ENCODE data around the gene MAN2C1.
"Not testable (repeated sequence)": the region's sequence is repeated elsewhere in the genome, so short reads cannot be mapped to it uniquely, and the experiment has no call there.

MAN2C1 gene

GRCh38 chr15:75335313-75335704 is 33.1 kb downstream of the MAN2C1 start:
- H3K9ac ChIP-seq (ENCODE audit: low read length): peak overlapping the region; percentile 83
- peak overlapping the region; percentile 53 for H3K4me3 ChIP-seq (ENCODE audit: low read length)
- no peaks in the 10 kb centered on the region for H3K9me3 ChIP-seq (ENCODE audit: control insufficient read depth, low read length)
- peaks cover 8% of the 10 kb centered on the region for H3K4me1 ChIP-seq (ENCODE audit: control insufficient read depth, insufficient read depth, low read length)
- no peaks in the 10 kb centered on the region for H3K36me3 ChIP-seq (ENCODE audit: control insufficient read depth, insufficient read depth, low read length)
- no peaks in the 10 kb centered on the region for H3K27me3 ChIP-seq (ENCODE audit: control insufficient read depth, insufficient read depth, low read length)

- not testable (repeated sequence) for H3K4me1 ChIP-seq (ENCODE audit: control insufficient read depth, insufficient read depth, low read length); H3K36me3 ChIP-seq (ENCODE audit: control insufficient read depth, insufficient read depth, low read length); H3K9ac ChIP-seq (ENCODE audit: low read length); H3K27me3 ChIP-seq (ENCODE audit: control insufficient read depth, insufficient read depth, low read length); H3K4me3 ChIP-seq (ENCODE audit: low read length); H3K9me3 ChIP-seq (ENCODE audit: control insufficient read depth, low read length)
Observed at GRCh38 chr15:75333654-75334419, 34.6 kb downstream of the MAN2C1 start.

GRCh38 chr15:75332093-75332492 is 36.3 kb downstream of the MAN2C1 start:
- H3K27me3 ChIP-seq (ENCODE audit: control insufficient read depth, insufficient read depth, low read length); H3K9ac ChIP-seq (ENCODE audit: low read length); H3K4me1 ChIP-seq (ENCODE audit: control insufficient read depth, insufficient read depth, low read length); H3K9me3 ChIP-seq (ENCODE audit: control insufficient read depth, low read length); H3K36me3 ChIP-seq (ENCODE audit: control insufficient read depth, insufficient read depth, low read length); H3K4me3 ChIP-seq (ENCODE audit: low read length): not testable (repeated sequence)

GRCh38 chr15:75329571-75329970 is 38.8 kb downstream of the MAN2C1 start:
- Histone ChIP-seq H3K4me1 (ENCODE audit: control insufficient read depth, insufficient read depth, low read length) (no peaks in the 10 kb centered on the region), H3K4me3 (ENCODE audit: low read length) (no peak overlapping the region), H3K36me3 (ENCODE audit: control insufficient read depth, insufficient read depth, low read length) (no peaks in the 10 kb centered on the region), H3K9me3 (ENCODE audit: control insufficient read depth, low read length) (no peaks in the 10 kb centered on the region), H3K9ac (ENCODE audit: low read length) (no peak overlapping the region), H3K27me3 (ENCODE audit: control insufficient read depth, insufficient read depth, low read length) (no peaks in the 10 kb centered on the region)

- Histone ChIP-seq H3K27me3 (ENCODE audit: control insufficient read depth, insufficient read depth, low read length) (no peaks in the 10 kb centered on the region), H3K4me1 (ENCODE audit: control insufficient read depth, insufficient read depth, low read length) (no peaks in the 10 kb centered on the region), H3K36me3 (ENCODE audit: control insufficient read depth, insufficient read depth, low read length) (no peaks in the 10 kb centered on the region), H3K9me3 (ENCODE audit: control insufficient read depth, low read length) (no peaks in the 10 kb centered on the region), H3K4me3 (ENCODE audit: low read length) (no peak overlapping the region), H3K9ac (ENCODE audit: low read length) (no peak overlapping the region)
Observed at GRCh38 chr15:75328493-75329314, 39.7 kb downstream of the MAN2C1 start.

GRCh38 chr15:75327491-75327890 is 40.9 kb downstream of the MAN2C1 start:
- Histone ChIP-seq H3K4me3 (ENCODE audit: low read length) (no peak overlapping the region), H3K9ac (ENCODE audit: low read length) (no peak overlapping the region), H3K4me1 (ENCODE audit: control insufficient read depth, insufficient read depth, low read length) (no peaks in the 10 kb centered on the region), H3K27me3 (ENCODE audit: control insufficient read depth, insufficient read depth, low read length) (no peaks in the 10 kb centered on the region), H3K9me3 (ENCODE audit: control insufficient read depth, low read length) (no peaks in the 10 kb centered on the region), H3K36me3 (ENCODE audit: control insufficient read depth, insufficient read depth, low read length) (no peaks in the 10 kb centered on the region)

- no peaks in the 10 kb centered on the region for H3K4me1 ChIP-seq (ENCODE audit: control insufficient read depth, insufficient read depth, low read length)
- H3K9ac ChIP-seq (ENCODE audit: low read length): no peak overlapping the region
- H3K27me3 ChIP-seq (ENCODE audit: control insufficient read depth, insufficient read depth, low read length): no peaks in the 10 kb centered on the region
- H3K4me3 ChIP-seq (ENCODE audit: low read length): no peak overlapping the region
- H3K36me3 ChIP-seq (ENCODE audit: control insufficient read depth, insufficient read depth, low read length): no peaks in the 10 kb centered on the region
- no peaks in the 10 kb centered on the region for H3K9me3 ChIP-seq (ENCODE audit: control insufficient read depth, low read length)
Observed at GRCh38 chr15:75327005-75327404, 41.4 kb downstream of the MAN2C1 start.

- H3K4me1 ChIP-seq (ENCODE audit: control insufficient read depth, insufficient read depth, low read length): no peaks in the 10 kb centered on the region
- H3K9ac ChIP-seq (ENCODE audit: low read length): no peak overlapping the region
- H3K36me3 ChIP-seq (ENCODE audit: control insufficient read depth, insufficient read depth, low read length): no peaks in the 10 kb centered on the region
- H3K9me3 ChIP-seq (ENCODE audit: control insufficient read depth, low read length): no peaks in the 10 kb centered on the region
- no peaks in the 10 kb centered on the region for H3K27me3 ChIP-seq (ENCODE audit: control insufficient read depth, insufficient read depth, low read length)
- H3K4me3 ChIP-seq (ENCODE audit: low read length): no peak overlapping the region
Observed at GRCh38 chr15:75325922-75326321, 42.5 kb downstream of the MAN2C1 start.

GRCh38 chr15:75321711-75322110 is 46.7 kb downstream of the MAN2C1 start:
- no peaks in the 10 kb centered on the region for H3K9me3 ChIP-seq (ENCODE audit: control insufficient read depth, low read length)
- H3K4me3 ChIP-seq (ENCODE audit: low read length): no peak overlapping the region
- no peaks in the 10 kb centered on the region for H3K4me1 ChIP-seq (ENCODE audit: control insufficient read depth, insufficient read depth, low read length)
- no peak overlapping the region for H3K9ac ChIP-seq (ENCODE audit: low read length)
- H3K36me3 ChIP-seq (ENCODE audit: control insufficient read depth, insufficient read depth, low read length): no peaks in the 10 kb centered on the region
- no peaks in the 10 kb centered on the region for H3K27me3 ChIP-seq (ENCODE audit: control insufficient read depth, insufficient read depth, low read length)

GRCh38 chr15:75319231-75319897 is 49.0 kb downstream of the MAN2C1 start:
- not testable (repeated sequence) for H3K36me3 ChIP-seq (ENCODE audit: control insufficient read depth, insufficient read depth, low read length); H3K9me3 ChIP-seq (ENCODE audit: control insufficient read depth, low read length); H3K4me1 ChIP-seq (ENCODE audit: control insufficient read depth, insufficient read depth, low read length); H3K9ac ChIP-seq (ENCODE audit: low read length); H3K27me3 ChIP-seq (ENCODE audit: control insufficient read depth, insufficient read depth, low read length); H3K4me3 ChIP-seq (ENCODE audit: low read length)

GRCh38 chr15:75314552-75315290 is 53.7 kb downstream of the MAN2C1 start:
- H3K9me3 ChIP-seq (ENCODE audit: control insufficient read depth, low read length): no peaks in the 10 kb centered on the region

More at GRCh38 chr15:75314552-75315290, 53.7 kb downstream of the MAN2C1 start:
- Histone ChIP-seq H3K27me3 (ENCODE audit: control insufficient read depth, insufficient read depth, low read length) (no peaks in the 10 kb centered on the region), H3K4me1 (ENCODE audit: control insufficient read depth, insufficient read depth, low read length) (no peaks in the 10 kb centered on the region), H3K9ac (ENCODE audit: low read length) (no peak overlapping the region), H3K4me3 (ENCODE audit: low read length) (no peak overlapping the region), H3K36me3 (ENCODE audit: control insufficient read depth, insufficient read depth, low read length) (no peaks in the 10 kb centered on the region)

All from mucosa of stomach (tissue), 1 donor.